Measurements from ENCODE around the gene AQR.

The AQR gene

GRCh38 chr15:34890424-34890823 lies 79.1 kb downstream of the AQR start:
- no peak for TF ChIP-seq ARNT (IDR thresholded peaks at IDR 0.05)
- TF ChIP-seq LEF1 (IDR thresholded peaks at IDR 0.05; ENCODE audit: borderline replicate concordance): no peak
- no peak for TF ChIP-seq BHLHE40 (IDR thresholded peaks at IDR 0.05; ENCODE audit: borderline replicate concordance)
- TF ChIP-seq SP1 (IDR thresholded peaks at IDR 0.05): no peak
- TF ChIP-seq FOXA1 (IDR thresholded peaks at IDR 0.05): no peak
- no peak for TF ChIP-seq ELF4 (IDR thresholded peaks at IDR 0.05)
- no peak for TF ChIP-seq FOXK2 (IDR thresholded peaks at IDR 0.05)
- TF ChIP-seq, protein P1, sequence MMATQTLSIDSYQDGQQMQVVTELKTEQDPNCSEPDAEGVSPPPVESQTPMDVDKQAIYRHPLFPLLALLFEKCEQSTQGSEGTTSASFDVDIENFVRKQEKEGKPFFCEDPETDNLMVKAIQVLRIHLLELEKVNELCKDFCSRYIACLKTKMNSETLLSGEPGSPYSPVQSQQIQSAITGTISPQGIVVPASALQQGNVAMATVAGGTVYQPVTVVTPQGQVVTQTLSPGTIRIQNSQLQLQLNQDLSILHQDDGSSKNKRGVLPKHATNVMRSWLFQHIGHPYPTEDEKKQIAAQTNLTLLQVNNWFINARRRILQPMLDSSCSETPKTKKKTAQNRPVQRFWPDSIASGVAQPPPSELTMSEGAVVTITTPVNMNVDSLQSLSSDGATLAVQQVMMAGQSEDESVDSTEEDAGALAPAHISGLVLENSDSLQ (IDR thresholded peaks at IDR 0.05): no peak
- no peak for TF ChIP-seq HDGF (IDR thresholded peaks at IDR 0.05; ENCODE audit: borderline replicate concordance)
- TF ChIP-seq FOXM1 (IDR thresholded peaks at IDR 0.05; ENCODE audit: borderline replicate concordance): no peak
- TF ChIP-seq NFRKB (IDR thresholded peaks at IDR 0.05): no peak
- no peak for TF ChIP-seq ZNF384 (IDR thresholded peaks at IDR 0.05)
- ChIA-PET POLR2A (no interaction called here), CTCF (no interaction called here)
- DNase-seq (ENCODE audit: extremely low spot score): no peak

- ChIA-PET POLR2A (no interaction called here), CTCF (no interaction called here)
- TF ChIP-seq, protein P1 (IDR thresholded peaks at IDR 0.05): no peak
- TF ChIP-seq ARNT (IDR thresholded peaks at IDR 0.05) (no peak), HDGF (IDR thresholded peaks at IDR 0.05; ENCODE audit: borderline replicate concordance) (no peak), FOXK2 (IDR thresholded peaks at IDR 0.05) (no peak), SP1 (IDR thresholded peaks at IDR 0.05) (no peak), L3MBTL2 (conservative IDR thresholded peaks at IDR 0.05) (no peak), FOXM1 (IDR thresholded peaks at IDR 0.05; ENCODE audit: borderline replicate concordance) (no peak), ELF4 (IDR thresholded peaks at IDR 0.05) (no peak)
- no peak for DNase-seq (ENCODE audit: extremely low spot score)
Observed at GRCh38 chr15:34889476-34889875, 80.1 kb downstream of the AQR start.

DNA sequence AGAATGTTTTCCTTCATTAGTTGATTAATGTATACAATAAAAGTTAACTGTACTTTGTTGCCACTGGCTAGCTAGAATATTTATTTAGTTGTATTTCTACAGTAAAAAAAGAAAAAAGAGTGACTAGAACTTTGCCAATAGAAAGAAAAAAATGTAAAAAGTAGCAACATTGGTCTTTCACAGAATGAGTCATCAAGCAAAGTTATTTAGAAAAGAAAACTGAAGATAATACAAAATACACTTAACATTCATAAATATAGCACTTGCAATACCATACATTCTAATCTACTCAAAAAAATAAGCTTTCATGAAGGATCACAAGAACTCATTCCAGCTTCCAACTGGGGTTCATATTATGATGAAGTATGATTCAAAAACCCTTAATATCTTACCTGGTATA lies 83.4 kb downstream of the AQR start:
- ChIA-PET CTCF (no interaction called here), POLR2A (no interaction called here)
- no peak for TF ChIP-seq BHLHE40 (IDR thresholded peaks at IDR 0.05; ENCODE audit: borderline replicate concordance)
- TF ChIP-seq LEF1 (IDR thresholded peaks at IDR 0.05; ENCODE audit: borderline replicate concordance): no peak
- TF ChIP-seq, protein P1 (IDR thresholded peaks at IDR 0.05): no peak
- no peak for DNase-seq (ENCODE audit: extremely low spot score)

DNA sequence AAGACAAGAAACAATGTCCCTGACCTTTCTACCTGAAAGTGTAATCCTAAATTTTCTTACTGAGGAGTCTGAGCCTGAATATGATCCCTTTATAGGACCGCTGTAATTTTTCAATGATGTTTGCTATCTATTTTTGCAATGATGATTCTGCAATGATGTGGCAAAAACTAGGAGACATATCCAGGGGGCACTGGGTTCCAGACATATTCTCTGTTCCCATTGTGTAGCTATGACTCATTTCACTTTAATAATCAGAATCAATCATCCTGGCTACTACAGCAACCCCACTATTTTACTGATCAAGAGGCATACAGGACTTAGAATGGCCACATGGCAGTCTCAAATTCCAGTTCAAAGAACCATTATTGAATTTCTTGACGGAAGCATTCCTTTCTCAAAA lies 85.9 kb downstream of the AQR start:
- ChIA-PET CTCF (no interaction called here), POLR2A (no interaction called here)
- TF ChIP-seq BHLHE40 (IDR thresholded peaks at IDR 0.05; ENCODE audit: borderline replicate concordance): no peak
- TF ChIP-seq ARNT (IDR thresholded peaks at IDR 0.05): no peak
- no peak for TF ChIP-seq L3MBTL2 (conservative IDR thresholded peaks at IDR 0.05)
- no peak for TF ChIP-seq ZNF384 (IDR thresholded peaks at IDR 0.05)
- TF ChIP-seq LEF1 (IDR thresholded peaks at IDR 0.05; ENCODE audit: borderline replicate concordance): no peak
- TF ChIP-seq HDGF (IDR thresholded peaks at IDR 0.05; ENCODE audit: borderline replicate concordance): no peak
- TF ChIP-seq CTBP1 (IDR thresholded peaks at IDR 0.05; ENCODE audit: borderline replicate concordance): no peak
- TF ChIP-seq, protein P1 (IDR thresholded peaks at IDR 0.05): no peak
- TF ChIP-seq ELF4 (IDR thresholded peaks at IDR 0.05): no peak
- TF ChIP-seq FOXM1 (IDR thresholded peaks at IDR 0.05; ENCODE audit: borderline replicate concordance): no peak
- TF ChIP-seq SUZ12 (IDR thresholded peaks at IDR 0.05): no peak
- no peak for TF ChIP-seq NFRKB (IDR thresholded peaks at IDR 0.05)
- TF ChIP-seq SP1 (IDR thresholded peaks at IDR 0.05): no peak
- TF ChIP-seq TARDBP (IDR thresholded peaks at IDR 0.05): no peak
- DNase-seq (ENCODE audit: extremely low spot score): no peak

DNA sequence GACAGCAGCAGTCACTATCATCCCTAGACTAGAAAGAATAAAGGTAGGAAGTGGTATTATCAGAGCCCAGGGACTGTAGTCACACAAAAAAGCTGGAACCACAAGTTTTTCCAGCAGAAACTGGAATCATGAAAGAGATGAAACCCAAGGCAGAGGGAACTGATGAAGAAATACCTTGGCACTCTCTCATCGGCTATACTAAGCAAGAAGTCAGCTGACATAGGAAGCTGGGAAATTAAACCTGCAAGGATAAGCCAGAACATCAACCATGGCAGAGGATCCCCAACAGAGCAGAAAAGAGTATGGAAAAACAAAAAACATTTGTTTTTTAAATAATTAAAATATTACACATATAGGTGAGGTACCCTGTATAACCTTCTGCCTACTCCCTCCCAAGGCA lies 86.5 kb downstream of the AQR start:
- POLR2A ChIA-PET: no interaction called here
- CTCF ChIA-PET: no interaction called here
- DNase-seq (ENCODE audit: extremely low spot score): no peak
- TF ChIP-seq, protein P1 (IDR thresholded peaks at IDR 0.05): no peak
- TF ChIP-seq ARNT (IDR thresholded peaks at IDR 0.05) (no peak), LEF1 (IDR thresholded peaks at IDR 0.05; ENCODE audit: borderline replicate concordance) (no peak), NFRKB (IDR thresholded peaks at IDR 0.05) (no peak), SP1 (IDR thresholded peaks at IDR 0.05) (no peak), FOXM1 (IDR thresholded peaks at IDR 0.05; ENCODE audit: borderline replicate concordance) (no peak), SUZ12 (IDR thresholded peaks at IDR 0.05) (no peak), TARDBP (IDR thresholded peaks at IDR 0.05) (no peak), L3MBTL2 (conservative IDR thresholded peaks at IDR 0.05) (no peak), ELF4 (IDR thresholded peaks at IDR 0.05) (no peak), HDGF (IDR thresholded peaks at IDR 0.05; ENCODE audit: borderline replicate concordance) (no peak), BHLHE40 (IDR thresholded peaks at IDR 0.05; ENCODE audit: borderline replicate concordance) (no peak), ZNF384 (IDR thresholded peaks at IDR 0.05) (no peak), FOXA1 (IDR thresholded peaks at IDR 0.05) (no peak), CTBP1 (IDR thresholded peaks at IDR 0.05; ENCODE audit: borderline replicate concordance) (no peak), FOXK2 (IDR thresholded peaks at IDR 0.05) (no peak)

GRCh38 chr15:34879107-34879506 lies 90.4 kb downstream of the AQR start:
- CTCF ChIA-PET: no interaction called here
- TF ChIP-seq HDGF (IDR thresholded peaks at IDR 0.05; ENCODE audit: borderline replicate concordance): no peak
- TF ChIP-seq BHLHE40 (IDR thresholded peaks at IDR 0.05; ENCODE audit: borderline replicate concordance): no peak
- no peak for TF ChIP-seq FOXM1 (IDR thresholded peaks at IDR 0.05; ENCODE audit: borderline replicate concordance)
- no peak for TF ChIP-seq FOXK2 (IDR thresholded peaks at IDR 0.05)
- no peak for TF ChIP-seq FOXA1 (IDR thresholded peaks at IDR 0.05)
- TF ChIP-seq, protein P1 (IDR thresholded peaks at IDR 0.05): no peak
- no peak for TF ChIP-seq L3MBTL2 (conservative IDR thresholded peaks at IDR 0.05)
- TF ChIP-seq TARDBP (IDR thresholded peaks at IDR 0.05): no peak
- TF ChIP-seq NFRKB (IDR thresholded peaks at IDR 0.05): no peak
- no peak for TF ChIP-seq ELF4 (IDR thresholded peaks at IDR 0.05)
- TF ChIP-seq LEF1 (IDR thresholded peaks at IDR 0.05; ENCODE audit: borderline replicate concordance): no peak
- POLR2A ChIA-PET: no interaction called here
- DNase-seq (ENCODE audit: extremely low spot score): no peak
